ENCODE data around the gene SSBP4. TPM values are rescaled to one million over a fixed set of nuclear protein-coding genes. Genes with fewer than 3 reads are reported as not detected.

Gene SSBP4
- total RNA-seq, 1 experiment from 2014 or later, result 51.2 TPM

DNA sequence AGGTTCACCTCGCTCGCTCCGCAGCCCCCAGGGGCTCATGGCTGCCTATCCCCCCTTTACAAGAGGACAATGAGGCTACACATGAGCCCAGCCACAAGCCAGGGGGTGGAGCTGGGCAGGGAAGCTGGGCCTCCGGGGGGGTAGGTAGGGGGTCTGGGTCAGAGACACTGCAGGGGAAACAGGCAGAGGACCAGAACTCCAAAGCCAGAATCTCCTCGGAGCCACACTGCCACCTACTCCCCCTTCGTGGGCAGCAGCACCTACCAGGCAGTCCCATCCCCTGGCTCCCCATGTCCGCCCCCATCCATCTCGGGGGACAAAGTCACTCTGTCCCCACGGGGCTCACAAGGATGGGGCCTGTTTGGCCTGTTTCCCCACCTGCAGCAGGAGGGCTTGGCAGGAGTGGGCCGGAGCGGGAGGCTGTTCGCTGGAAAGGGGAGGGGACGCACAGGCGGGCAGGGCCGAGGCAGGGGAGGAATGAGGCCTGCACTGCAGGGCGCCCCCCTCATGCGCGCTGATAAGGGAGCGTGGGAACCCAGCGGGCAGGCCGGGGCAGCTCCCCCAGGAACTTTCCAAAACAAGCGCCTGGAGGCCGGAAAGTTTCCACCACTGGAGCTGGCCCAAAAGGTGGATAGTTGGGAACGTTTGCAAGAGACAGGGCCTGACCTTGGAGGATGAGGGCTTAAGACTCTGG lies 19.3 kb downstream of the SSBP4 start:
- Mint-ChIP-seq H3K36me3 (peaks cover 9% of the 10 kb centered on the region), H3K27ac (peak overlapping the region; percentile 91), H3K27me3 (ENCODE audit: low read depth) (no peaks in the 10 kb centered on the region), H3K9me3 (peaks cover 5% of the 10 kb centered on the region), H3K4me3 (peak overlapping the region; percentile 35), H3K4me1 (peaks cover 28% of the 10 kb centered on the region)
- ATAC-seq (peak; percentile 1; the same call in 1 of the 2 replicates), DNase-seq (ENCODE audit: low spot score) (peak; percentile 66)
- POLR2A ChIA-PET, result interaction anchor here (0.6 kb wide), 2 partner anchors 20 to 337 kb away, joined by 4 to 8 read pairs; no protein-coding TSS in a partner anchor
- CTCF ChIA-PET, result interaction anchor here (0.5 to 3.5 kb wide), 13 partner anchors 13 to 579 kb away, joined by 3 to 27 read pairs (median 3); partner anchors contain the start of genes GDF15 and LSM4
- TF ChIP-seq ETV6 (CRISPR knock-in tag; IDR thresholded peaks at IDR 0.05) (0 out of 2 replicates have a peak, but pooled peaks have one; percentile 49), FOXP1 (CRISPR knock-in tag; IDR thresholded peaks at IDR 0.05; ENCODE audit: borderline replicate concordance) (peak; percentile 58; the same call in 1 of the 2 replicates), ZBTB21 (CRISPR knock-in tag; IDR thresholded peaks at IDR 0.05; ENCODE audit: borderline replicate concordance) (no peak), ZNF263 (CRISPR knock-in tag; IDR thresholded peaks at IDR 0.05; ENCODE audit: low read depth) (no peak), TEAD1 (CRISPR knock-in tag; IDR thresholded peaks at IDR 0.05) (0 out of 2 replicates have a peak, but pooled peaks have one; percentile 17), SP1 (CRISPR knock-in tag; conservative IDR thresholded peaks at IDR 0.05) (peak; percentile 28; the same call in 1 of the 2 replicates), HMGXB4 (CRISPR knock-in tag; IDR thresholded peaks at IDR 0.05) (0 out of 2 replicates have a peak, but pooled peaks have one; percentile 13), MXD4 (CRISPR knock-in tag; IDR thresholded peaks at IDR 0.05; ENCODE audit: borderline replicate concordance) (no peak)
- TF ChIP-seq, protein P1, sequence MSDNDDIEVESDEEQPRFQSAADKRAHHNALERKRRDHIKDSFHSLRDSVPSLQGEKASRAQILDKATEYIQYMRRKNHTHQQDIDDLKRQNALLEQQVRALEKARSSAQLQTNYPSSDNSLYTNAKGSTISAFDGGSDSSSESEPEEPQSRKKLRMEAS (CRISPR knock-in tag; IDR thresholded peaks at IDR 0.05), result peak; percentile 56; the same call in 1 of the 2 replicates

GRCh38 chr19:18439025-18439909 lies 20.1 kb downstream of the SSBP4 start:
- TF ChIP-seq, protein P1 (CRISPR knock-in tag; IDR thresholded peaks at IDR 0.05), result 0 out of 2 replicates have a peak, but pooled peaks have one; percentile 10
- no peak for TF ChIP-seq CREB1 (CRISPR knock-in tag; IDR thresholded peaks at IDR 0.05)
- Mint-ChIP-seq H3K4me3 (peak overlapping the region; percentile 35), H3K36me3 (peaks cover 9% of the 10 kb centered on the region), H3K9me3 (peaks cover 5% of the 10 kb centered on the region), H3K27me3 (ENCODE audit: low read depth) (no peaks in the 10 kb centered on the region), H3K27ac (peak overlapping the region; percentile 91), H3K4me1 (peaks cover 25% of the 10 kb centered on the region)
- no peak for DNase-seq (ENCODE audit: low spot score)
- ChIA-PET POLR2A (interaction anchor here (0.6 kb wide), 1 partner anchor 244 kb away, joined by 5 read pairs; no protein-coding TSS in a partner anchor), CTCF (interaction anchor here (0.5 to 3.5 kb wide), 16 partner anchors 8 to 580 kb away, joined by 3 to 27 read pairs (median 3); partner anchors contain the start of genes GDF15 and LSM4)
- ATAC-seq, result no peak

GRCh38 chr19:18439910-18440237 lies 20.7 kb downstream of the SSBP4 start:
- no peak overlapping the region; the same call in 1 of the 2 replicates for H3K4me3 Mint-ChIP-seq
- POLR2A ChIA-PET, result no interaction called here
- TF ChIP-seq ZNF138 (CRISPR knock-in tag; conservative IDR thresholded peaks at IDR 0.05) (no peak), ZNF416 (CRISPR knock-in tag; IDR thresholded peaks at IDR 0.05) (no peak), FOXJ3 (CRISPR knock-in tag; IDR thresholded peaks at IDR 0.05; ENCODE audit: borderline replicate concordance) (no peak), PREB (CRISPR knock-in tag; IDR thresholded peaks at IDR 0.05; ENCODE audit: borderline replicate concordance) (no peak), TEAD4 (CRISPR knock-in tag; IDR thresholded peaks at IDR 0.05) (no peak), PRRX2 (CRISPR knock-in tag; IDR thresholded peaks at IDR 0.05) (no peak), NFE2L1 (CRISPR knock-in tag; IDR thresholded peaks at IDR 0.05) (no peak), ELF4 (CRISPR knock-in tag; IDR thresholded peaks at IDR 0.05; ENCODE audit: low read depth) (no peak), NFATC4 (CRISPR knock-in tag; IDR thresholded peaks at IDR 0.05) (no peak), SOX15 (CRISPR knock-in tag; IDR thresholded peaks at IDR 0.05) (no peak), E2F5 (CRISPR knock-in tag; IDR thresholded peaks at IDR 0.05) (no peak), GRHL2 (CRISPR knock-in tag; IDR thresholded peaks at IDR 0.05; ENCODE audit: insufficient replicate concordance, severe bottlenecking) (no peak)
- TF ChIP-seq, protein P2, sequence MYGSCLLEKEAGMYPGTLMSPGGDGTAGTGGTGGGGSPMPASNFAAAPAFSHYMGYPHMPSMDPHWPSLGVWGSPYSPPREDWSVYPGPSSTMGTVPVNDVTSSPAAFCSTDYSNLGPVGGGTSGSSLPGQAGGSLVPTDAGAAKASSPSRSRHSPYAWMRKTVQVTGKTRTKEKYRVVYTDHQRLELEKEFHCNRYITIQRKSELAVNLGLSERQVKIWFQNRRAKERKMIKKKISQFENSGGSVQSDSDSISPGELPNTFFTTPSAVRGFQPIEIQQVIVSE (CRISPR knock-in tag; IDR thresholded peaks at IDR 0.05; ENCODE audit: borderline replicate concordance), result no peak

More at GRCh38 chr19:18439910-18440237, 20.7 kb downstream of the SSBP4 start:
- Mint-ChIP-seq H3K27me3 (ENCODE audit: low read depth) (no peaks in the 10 kb centered on the region), H3K9me3 (peaks cover 5% of the 10 kb centered on the region), H3K36me3 (peaks cover 9% of the 10 kb centered on the region), H3K4me1 (peaks cover 22% of the 10 kb centered on the region), H3K27ac (peak overlapping the region; percentile 91)
- no peak for DNase-seq (ENCODE audit: low spot score)
- CTCF ChIA-PET, result interaction anchor here (0.8 to 3.5 kb wide), 12 partner anchors 11 to 160 kb away, joined by 3 to 27 read pairs (median 6); partner anchors contain the start of gene GDF15
- ATAC-seq, result no peak

Measured in WTC11 (cell line).